ENCODE measurements around the gene PAPOLB.
A peak's percentile ranks its signal among the peaks of the same experiment; 100 is the strongest.

Gene PAPOLB

DNA sequence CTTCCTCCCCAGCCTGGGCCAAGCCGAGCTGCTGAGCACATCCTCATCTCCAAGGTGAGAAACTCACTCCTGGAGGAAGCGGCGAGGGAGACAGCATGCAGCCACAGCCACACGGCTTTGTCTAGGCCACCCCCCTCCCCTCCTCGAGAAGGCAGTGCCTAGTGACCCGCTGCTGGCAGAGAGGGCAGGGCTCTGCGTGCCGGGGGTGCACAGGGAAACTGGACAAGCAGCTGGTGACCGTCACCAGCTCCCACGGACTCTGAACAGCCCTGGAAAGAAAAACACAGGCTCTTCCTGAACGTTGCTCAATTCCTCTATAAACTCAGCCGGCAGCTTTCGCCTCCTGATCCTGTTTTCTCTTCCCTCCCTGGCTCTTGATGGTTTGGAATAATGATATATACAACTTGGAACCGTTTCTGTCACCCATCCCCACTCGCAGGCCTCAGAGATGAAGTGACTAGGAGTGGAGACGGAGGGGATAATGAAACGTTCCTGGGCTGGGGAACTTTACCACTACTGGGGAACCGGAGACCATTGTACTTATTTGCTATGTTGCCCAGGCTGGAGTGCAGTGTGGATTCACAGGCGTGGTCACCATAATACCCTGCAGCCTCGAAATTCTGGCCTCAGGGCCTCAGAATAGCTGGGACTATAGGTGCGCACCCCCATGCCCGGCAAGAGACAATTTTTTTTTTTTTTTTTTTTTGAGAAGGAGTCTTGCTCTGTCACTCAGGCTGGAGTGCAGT lies 19.3 kb downstream of the PAPOLB start:
- no peak for DNase-seq

DNA sequence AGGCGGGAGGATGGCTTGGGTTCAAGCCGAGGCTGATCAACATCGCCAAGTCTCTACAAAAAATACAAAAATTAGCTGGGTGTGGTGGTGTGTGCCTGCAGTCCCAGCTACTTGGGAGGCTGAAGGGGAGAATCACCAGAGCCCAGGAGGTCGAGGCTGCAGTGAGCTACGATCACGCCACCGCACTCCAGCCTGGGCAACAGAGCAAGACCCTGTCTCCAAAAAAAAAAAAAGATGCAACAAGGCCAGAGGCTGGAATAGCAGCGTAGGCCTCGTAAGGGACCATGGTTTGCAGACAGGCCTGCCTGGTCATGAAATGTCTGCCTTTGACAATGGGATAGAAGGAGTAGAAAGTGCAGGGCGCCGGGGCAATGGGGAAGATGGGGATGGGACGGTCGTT lies 20.0 kb downstream of the PAPOLB start:
- no peak for DNase-seq

DNA sequence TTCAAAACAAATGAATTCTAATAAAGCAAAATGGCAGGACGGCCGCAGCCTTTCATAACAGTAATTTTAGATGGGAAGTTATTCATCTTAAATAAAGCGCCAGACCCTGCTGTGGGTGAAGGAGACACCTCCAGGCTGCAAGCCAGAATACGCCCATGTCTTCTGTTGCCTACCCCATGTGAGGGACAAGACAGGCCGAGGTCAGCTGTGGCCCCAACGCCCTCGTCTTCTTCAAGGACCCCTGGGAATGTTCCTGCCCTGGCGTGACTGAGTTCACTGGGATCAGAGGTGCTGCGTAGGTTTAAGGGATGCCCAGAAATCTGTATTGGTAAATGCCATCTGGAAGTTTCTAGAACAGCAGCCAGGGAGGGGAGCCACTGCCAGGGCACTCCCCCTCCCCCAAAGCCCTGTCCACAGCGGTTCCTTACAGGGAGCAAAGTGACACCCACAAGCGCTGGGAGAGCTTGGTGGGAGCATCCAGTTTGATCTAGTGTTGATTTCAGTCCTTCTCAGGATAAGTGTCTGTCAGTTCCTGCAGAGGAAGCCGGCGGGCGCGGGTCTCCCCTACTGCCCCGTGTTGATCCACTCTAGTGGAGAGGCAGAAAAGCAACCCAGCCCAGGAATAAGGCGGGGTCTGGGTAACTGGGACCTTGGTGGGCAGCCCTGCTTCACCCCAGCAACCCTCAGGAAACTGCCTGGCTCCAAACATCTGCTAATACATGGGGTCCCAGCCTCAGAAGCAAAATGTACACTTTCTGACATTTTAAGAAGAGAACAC lies 20.6 kb downstream of the PAPOLB start:
- no peak for DNase-seq

DNA sequence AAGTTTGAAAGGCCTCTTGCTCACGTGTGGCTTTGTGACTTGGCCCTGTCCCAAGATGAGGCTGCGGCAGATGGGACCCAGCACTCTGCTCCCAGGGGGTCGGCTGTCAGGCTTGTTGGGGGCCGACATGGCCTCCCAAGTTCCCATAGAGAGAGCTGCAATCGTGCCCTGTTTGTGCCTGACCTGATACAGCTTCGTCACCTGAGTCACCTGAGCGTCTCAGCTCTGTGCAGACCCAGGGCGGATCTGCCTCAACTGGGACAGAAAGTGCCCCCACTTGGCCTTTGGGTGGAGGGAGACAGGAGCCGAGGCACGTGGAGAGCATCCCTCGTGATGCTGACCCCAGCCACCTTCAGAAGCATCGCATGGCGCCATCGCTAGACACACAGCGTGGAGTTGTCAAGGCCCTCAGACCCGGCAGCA lies 21.7 kb downstream of the PAPOLB start:
- no peak for DNase-seq

DNA sequence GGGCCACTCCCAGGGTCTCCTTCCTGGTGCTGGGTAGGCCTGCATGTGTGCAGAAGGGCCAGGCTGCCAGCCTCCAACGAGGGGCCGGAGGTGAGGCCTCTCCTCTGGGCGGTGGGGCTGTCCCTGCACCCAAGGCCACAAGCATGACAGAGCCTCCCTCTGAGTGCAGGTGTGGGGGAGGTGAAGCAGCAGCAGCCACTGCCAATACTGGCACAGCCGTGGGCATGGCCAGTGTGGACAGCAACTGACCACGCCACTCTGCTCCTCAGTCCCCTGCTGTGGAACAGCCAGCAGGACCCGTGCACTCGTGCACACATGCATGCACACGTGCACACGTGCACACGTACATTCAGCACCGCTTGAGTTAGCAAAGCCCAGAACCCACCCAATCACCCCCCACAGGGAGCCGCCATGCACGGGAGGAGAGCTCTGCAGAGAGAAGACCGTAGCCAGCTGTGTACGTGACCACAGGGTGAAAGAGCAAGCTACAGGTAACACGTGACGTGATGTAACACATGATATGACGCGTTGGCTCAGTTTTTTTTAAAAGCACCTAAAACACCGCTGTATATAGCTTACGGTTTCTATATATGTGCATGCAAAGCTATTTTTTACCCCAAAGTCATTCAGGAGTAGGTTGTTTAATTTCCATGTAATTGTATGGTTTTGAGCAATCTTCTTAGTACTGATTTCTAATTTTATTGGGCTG lies 23.1 kb downstream of the PAPOLB start:
- no peak for DNase-seq

DNA sequence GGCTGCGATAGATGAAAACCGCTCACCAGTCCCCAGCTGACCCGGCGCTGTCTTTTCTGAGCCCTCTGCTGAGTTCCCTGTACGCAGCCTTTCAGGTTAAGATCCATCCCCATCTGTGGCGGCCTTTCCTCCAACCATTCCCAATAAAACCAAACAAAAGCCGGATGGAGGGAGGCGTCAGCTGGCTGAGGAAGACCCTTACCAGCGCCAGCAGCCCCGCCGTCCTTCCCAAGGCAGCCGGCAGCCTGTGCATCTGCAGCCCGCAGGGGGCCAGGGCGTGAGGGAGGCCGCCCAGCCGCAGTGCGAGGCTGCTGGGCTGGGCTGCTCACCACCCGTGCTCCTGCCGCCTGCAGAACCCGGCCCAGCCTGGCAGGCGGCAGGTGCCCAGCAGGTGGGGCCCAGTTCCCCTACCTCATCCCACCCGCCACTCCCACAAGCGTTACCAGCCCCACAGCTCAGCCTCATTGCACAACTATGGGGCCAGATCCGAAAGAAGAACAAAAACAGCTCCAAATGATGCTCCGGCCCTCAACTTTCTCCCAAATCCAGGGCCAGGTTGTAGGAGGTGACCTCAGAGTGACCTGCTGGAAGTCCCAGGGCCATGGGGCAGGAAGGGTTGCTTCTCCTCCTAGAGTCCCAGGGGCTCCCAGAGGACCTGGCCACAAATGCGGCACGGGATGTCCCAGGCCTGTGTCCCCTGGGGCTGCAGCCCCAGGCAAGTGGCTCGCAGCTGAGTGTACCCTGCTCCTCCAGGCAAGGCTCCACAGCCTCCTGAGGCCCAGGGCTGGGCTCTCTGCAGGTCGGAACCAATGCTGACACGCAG lies 23.8 kb downstream of the PAPOLB start:
- no peak for DNase-seq

DNA sequence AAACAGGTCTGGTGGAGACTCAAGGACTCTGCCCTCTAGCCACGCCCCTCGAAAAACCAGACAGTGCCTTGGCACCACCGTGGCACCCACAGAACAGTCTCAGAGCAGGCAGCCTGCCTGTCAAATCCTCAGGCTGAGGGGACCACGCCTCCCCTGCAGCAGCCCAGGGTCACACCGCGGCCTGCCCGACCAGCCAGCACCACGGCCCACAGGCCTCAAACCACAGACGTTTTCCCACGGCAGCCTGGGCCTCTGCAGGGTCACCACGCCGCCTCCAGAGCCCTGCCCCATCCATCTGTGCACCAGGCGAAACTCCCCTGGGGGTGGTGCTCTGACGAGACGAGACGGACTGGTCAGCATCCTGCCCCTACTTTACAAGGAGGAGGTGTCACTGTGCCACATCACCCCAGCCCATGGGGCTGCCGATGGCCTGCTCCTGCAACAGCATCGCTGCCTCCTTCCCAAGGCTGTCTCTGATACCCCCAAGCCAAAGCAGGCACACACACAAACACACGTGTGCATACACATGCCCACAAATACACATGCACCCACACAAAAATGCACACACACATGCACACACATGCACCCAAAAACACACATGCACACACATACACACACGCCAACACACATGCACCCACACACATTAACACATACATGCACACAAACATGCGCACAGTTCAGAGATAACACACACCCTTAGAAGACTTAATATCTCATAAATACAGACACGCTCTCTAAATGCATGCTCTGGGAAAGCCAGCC lies 24.6 kb downstream of the PAPOLB start:
- no peak for DNase-seq

DNA sequence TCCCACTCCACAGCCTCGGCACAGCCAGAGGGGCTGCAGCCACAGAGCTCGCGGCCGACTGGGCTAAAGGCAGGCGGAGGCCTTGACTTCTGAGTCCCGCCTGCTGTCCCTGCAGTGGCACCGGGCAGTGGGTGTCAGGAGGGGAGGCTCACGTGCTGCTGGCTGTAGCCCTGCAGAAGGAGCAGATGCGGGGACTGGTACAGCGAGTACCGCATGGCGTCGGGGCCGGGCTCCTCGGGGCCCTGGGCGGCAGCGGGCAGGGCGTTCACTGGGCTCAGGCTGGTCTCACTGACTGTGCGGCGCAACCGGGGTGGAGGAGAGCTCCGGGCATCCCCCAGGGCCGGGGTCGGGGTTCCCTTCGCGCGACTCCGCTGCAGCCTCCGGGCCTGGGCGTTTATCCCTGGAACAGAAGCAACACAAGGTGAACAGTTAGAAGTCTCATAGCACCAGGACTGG lies 25.6 kb downstream of the PAPOLB start:
- DNase-seq, result no peak

DNA sequence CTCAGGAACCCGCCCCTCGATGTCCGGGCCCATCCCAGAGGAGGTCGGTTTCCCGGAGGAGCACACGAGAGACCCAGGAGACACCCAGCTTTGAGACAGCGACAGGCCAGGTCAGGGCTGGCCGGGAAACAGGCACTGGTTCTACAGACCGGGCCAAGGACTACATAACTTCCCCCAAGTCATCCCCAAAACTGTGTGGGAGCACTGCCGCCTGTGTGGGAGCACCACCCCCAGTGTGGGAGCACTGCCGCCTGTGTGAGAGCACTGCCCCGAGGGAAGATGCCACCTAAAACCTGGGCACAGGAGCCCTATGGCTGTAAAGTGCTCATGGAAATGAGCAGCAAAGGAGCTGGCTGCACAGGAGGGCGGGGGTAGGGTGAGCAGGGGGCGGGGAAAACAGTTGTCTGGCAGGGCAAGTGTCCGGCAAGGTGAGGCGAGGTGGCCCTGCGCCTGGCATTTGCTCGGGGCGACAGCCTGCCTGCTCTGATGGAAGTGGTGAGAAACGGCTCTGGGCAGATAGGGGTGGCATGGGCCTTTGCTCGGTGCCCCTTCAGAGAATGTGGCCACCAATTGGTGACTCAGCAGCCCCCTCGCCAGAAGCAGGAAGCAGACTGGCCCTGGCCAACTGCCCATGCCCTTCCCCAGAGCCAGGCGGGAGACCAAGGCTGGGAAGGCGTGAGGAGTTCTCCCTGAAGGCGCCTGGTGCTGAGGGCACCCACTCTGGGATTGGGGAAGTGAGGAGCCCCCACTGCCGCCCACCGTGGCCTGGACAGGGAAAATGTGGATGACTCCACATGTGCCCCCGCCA lies 26.2 kb downstream of the PAPOLB start:
- DNase-seq, result no peak

DNA sequence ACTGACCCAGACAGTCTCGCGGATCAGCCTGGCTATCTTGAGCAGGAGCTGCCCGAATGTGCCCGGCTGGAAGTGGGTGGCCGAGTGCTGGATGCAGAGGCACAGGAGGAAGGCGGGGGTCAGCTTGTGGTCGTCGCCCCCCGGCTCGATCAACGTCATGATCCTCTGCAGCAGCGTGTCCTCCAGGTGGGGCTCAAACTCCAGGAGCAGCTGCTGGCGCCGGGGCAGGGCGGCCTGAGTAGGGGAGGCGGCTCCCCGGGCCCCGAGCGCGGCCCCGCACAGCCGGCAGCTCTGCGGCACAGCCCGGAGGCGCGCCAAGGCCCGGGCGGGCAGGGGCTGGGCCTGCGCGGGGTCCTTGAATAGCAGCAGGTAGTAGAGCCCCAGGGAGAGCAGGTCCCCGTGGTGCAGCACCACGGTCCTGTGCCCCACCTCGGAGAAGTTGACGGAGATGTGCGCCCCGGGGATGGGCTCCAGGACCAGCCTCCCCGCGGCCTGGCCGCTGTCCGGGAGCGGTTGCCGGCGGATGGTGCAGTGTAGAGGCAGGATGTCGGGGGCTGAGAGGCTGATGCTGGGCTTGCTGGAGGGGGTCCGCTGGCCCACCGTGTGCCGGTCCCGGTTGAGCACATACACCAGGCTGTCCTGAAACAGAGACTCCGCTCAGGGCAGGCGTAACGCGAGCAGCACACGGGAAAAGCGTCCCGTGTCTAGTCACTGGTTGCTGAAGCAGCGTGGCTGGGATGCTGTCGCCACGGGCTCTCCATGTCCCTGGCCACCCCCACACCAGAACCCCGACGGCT lies 27.0 kb downstream of the PAPOLB start:
- DNase-seq, result no peak

DNA sequence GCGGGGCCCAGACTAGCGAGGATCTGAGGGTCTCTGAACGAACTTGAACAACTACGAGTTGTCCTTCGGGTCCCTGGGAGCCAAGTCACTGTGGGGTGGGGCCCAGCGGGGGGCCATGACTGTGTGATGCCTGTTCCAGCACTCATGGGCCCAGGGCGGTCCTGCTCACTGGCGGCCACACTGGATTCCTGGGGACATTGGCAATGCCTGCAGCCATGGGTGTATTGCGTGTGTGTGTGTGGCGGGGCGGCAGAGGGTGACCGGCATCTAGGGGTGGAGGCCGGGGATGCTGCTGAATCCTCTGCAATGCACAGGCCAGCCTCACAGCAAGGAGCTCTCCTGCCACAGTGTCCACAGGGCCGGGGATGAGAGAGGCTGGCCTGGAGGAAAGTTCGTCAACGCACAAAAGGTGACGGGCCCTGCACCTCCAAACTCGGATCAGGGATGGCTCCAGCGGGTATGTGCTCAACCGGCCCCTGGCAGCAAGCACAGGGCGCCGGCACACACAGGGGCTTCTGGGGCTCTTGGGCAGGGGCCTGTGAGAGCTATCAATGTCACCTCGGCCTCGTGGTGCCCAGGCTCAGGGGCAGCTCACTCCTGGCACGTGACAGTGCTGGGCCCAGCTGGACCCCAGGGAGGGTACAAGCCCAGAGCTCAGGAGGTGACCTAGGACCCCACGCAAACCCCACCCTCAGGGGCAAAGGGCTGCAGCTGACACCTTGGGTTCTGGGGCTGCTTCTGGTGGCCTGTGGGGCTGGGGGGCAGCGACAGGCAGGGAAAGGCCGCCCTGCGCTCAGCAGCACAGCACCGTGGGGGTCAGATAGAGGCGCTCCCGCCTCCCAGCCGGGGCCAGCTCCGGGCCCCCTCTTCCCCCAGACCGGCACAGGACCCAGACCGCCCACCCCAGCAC lies 27.9 kb downstream of the PAPOLB start:
- DNase-seq, result no peak

DNA sequence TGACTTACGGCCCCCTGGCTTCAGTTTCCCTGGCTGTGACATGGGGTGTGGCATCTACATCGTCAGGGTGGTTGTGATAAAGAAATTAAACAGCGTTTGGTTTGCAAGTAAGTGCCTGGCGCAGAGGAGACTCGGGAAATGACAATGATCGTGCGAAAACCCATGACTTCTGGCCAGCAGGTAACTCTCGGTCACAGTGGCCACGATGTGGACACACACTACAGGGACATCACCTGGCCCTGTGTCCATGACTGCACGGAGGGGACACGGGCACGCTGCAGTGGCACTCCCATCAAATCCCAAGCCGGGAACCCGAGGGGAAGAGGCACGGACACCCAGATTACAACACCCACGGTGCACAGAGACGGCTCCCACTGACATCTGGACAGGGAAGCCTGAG lies 28.7 kb downstream of the PAPOLB start:
- DNase-seq, result no peak

DNA sequence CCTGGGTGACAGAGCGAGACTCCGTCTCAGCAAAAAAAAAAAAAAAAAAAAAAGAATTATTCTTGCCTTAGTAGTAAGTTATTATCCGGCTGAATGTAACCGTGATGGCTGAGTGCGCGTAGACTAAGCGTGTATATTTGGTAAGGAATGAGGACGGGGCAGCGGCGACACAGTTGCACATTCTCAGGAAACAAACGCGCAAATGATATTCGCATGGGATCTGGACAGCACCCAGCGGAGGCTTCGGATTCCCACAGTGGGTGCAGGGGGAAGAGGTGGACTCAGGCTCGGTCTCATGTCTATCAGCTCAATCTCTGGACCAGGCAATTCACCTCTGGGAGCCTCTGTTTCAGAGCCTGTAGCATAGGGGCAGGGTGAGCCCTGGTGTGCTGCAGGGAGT lies 29.1 kb downstream of the PAPOLB start:
- no peak for DNase-seq

DNA sequence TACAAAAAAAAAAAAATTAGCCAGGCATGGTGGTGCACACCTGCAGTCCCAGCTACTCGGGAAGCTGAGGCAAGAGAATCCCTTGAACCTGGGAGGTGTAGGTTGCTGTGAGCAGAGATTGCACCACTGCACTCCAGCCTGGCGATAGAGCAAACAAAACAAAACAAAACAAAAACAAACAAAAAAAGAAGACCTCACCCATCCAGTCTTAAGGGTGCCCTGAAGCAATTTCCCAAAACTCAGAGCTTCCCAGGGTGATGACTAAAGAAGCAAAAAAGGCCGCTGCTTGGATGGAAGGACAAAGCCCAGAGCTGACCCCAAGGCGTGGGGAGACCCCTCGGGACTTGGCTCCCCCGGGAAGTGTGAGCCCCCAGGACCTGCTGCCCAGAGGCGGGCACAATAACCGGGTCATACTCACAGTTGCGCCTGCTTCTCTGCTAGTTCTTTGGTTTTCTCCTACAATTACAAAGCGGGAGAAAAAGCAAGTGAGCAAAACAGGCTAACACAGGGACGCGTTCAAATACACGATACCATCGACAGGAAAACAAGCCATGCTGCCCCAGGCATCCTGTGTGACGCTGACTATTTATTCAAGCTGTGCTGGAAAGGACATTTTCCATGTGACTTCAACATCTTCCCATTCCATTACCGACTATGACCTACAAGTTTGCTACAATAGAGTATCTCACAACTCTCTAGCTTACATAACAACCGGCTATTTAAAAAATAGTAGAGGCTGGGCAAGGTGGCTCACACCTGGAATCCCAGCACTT lies 29.9 kb downstream of the PAPOLB start:
- DNase-seq, result no peak

DNA sequence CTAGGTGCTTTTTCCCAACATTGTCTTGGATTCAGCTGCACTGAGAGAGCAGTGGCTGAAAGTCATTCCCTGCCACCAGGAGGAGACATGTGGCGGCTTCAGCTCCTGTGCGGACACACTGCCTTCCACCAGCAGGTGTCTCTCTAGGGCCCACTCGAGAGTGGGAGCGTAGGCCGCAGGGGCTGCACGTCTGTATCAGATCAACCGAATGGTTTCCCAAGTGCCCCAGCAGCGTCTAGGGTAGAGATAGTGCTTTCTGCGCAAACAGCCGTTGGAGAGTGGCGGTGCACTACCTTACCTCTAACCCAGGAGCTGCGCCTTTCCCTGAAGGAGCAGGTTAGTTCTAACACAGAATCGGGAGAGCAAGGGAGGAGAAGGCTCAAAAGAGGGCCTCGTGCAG lies 31.7 kb downstream of the PAPOLB start:
- peak in 32 of 58 donors; percentile 4 to 57 (median 18) for DNase-seq

DNA sequence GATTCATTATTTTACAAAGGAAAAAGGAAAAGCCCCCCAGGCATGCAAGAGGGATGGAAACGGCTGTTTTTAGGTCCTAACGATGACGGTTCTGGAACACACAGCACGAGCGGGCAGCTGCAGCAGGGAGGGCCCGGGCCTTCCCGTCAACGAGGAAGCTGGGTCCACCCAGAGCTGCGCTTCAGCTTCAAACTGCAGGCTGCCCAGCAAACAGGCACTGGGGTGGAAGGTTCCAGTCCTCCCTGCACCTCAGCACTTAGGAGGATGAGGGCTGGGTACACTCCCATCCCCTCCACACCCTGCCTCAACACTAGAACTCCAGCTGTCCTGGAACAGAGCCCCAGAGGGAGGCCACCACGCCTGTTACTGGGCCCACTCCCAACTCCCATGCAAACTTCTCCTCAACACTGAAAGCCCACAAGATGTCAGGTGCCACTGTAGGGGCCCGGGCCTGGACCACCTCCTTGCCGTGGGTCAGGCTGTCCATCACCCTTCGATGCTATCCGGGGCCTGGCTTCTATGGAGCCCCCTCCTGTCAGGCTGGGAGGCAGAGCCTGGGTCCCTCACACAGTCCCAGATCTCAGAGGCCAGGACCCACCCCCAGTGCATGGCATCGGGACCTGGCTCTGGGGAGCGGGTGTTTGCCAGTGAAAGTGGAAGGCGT lies 33.0 kb downstream of the PAPOLB start:
- no peak for DNase-seq

All from anterior cingulate cortex (tissue), 58 donors.